ENCODE data around the gene COBLL1. TPM values are rescaled to one million over a fixed set of nuclear protein-coding genes. Genes with fewer than 3 reads are reported as not detected.

The COBLL1 gene
- total and polyA plus RNA-seq, 2 of the 4 experiments (the other 2 are of a cell fraction), result 0.79 to 1.1 TPM

GRCh38 chr2:164782323-164782722, 59.3 kb downstream of the COBLL1 start:
- POLR2A ChIA-PET (ENCODE audit: unreplicated experiment), result no interaction called here
- peak; percentile 8 for DNase-seq

More at GRCh38 chr2:164782323-164782722, 59.3 kb downstream of the COBLL1 start:
- Histone ChIP-seq H2AFZ (replicated peaks; ENCODE audit: low read length, poor library complexity) (no peak overlapping the region), H3K56ac (ENCODE audit: extremely low read depth, insufficient read depth, low read length) (no peak overlapping the region), H3K9me1 (ENCODE audit: insufficient read depth, low read length) (no peaks in the 10 kb centered on the region), H3K18ac (ENCODE audit: low read depth, low read length) (no peak overlapping the region), H3K4me2 (ENCODE audit: low read depth, low read length) (no peak overlapping the region), H2BK15ac (ENCODE audit: low read depth, low read length) (no peak overlapping the region), H3K27ac (ENCODE audit: insufficient read depth, low read length) (no peak overlapping the region), H4K8ac (ENCODE audit: low read depth in 2 of 2, low read length in 2 of 2) (no peak overlapping the region), H3K23ac (ENCODE audit: low read depth, low read length) (no peak overlapping the region), H2AK5ac (ENCODE audit: low read depth, low read length) (no peak overlapping the region), H3K79me1 (ENCODE audit: low read depth in 1 of 2, low read length in 2 of 2) (no peaks in the 10 kb centered on the region), H3K27me3 (ENCODE audit: control insufficient read depth, insufficient read depth, low read length) (no peaks in the 10 kb centered on the region), H2BK5ac (ENCODE audit: low read depth, low read length, poor library complexity, severe bottlenecking) (no peak overlapping the region), H2BK20ac (ENCODE audit: low read depth, low read length) (no peak overlapping the region), H3K14ac (replicated peaks; ENCODE audit: low read depth, low read length) (no peak overlapping the region), H2AK9ac (replicated peaks; ENCODE audit: low read depth, low read length, poor library complexity) (no peak overlapping the region), H3K9ac (ENCODE audit: low read depth, low read length) (no peak overlapping the region), H3K9me3 (ENCODE audit: control insufficient read depth, insufficient read depth, low read length) (no peaks in the 10 kb centered on the region), H4K91ac (ENCODE audit: insufficient read depth, low read depth, low read length) (no peak overlapping the region), H3K4me1 (ENCODE audit: control insufficient read depth, insufficient read depth, low read length) (no peaks in the 10 kb centered on the region), H3K4ac (ENCODE audit: low read depth, low read length) (no peak overlapping the region), H3K4me3 (ENCODE audit: insufficient read depth, low read depth, low read length) (no peak overlapping the region), H4K5ac (ENCODE audit: low read depth, low read length) (no peak overlapping the region), H2BK120ac (ENCODE audit: low read depth, low read length) (no peak overlapping the region), H3K36me3 (ENCODE audit: control insufficient read depth, insufficient read depth, low read length) (no peaks in the 10 kb centered on the region), H4K20me1 (ENCODE audit: insufficient read depth, low read length) (no peaks in the 10 kb centered on the region)
- TF ChIP-seq FOS (IDR thresholded peaks at IDR 0.05; ENCODE audit: low read depth, low read length) (no peak), USF2 (IDR thresholded peaks at IDR 0.05; ENCODE audit: low read depth, low read length) (no peak), CEBPB (IDR thresholded peaks at IDR 0.05; ENCODE audit: low read depth, low read length) (peak; percentile 43; the same call in 1 of the 2 replicates), CTCF (conservative IDR thresholded peaks at IDR 0.05; ENCODE audit: low read depth, low read length) (no peak)
- no TSS peak for BruUV-seq (replicated peaks)
- intact Hi-C loops (cut with micrococcal nuclease) (no loop called here), in situ Hi-C loops (cut with MboI; ENCODE audit: low sequenced_read_pairs) (no loop called here), dilution Hi-C loops (cut with HindIII; ENCODE audit: low sequenced_read_pairs, unreplicated experiment) (no loop called here)
- ATAC-seq (ENCODE audit: low read depth), result no peak
- WGBS, 2 experiments (ENCODE audit: extremely low coverage in 2 of 2, insufficient read length in 1 of 2), result no CpG with 5 or more reads among the region's 2 CpGs
- CTCF ChIA-PET, result no interaction called here
